ES-I3 (cell line): ENCODE results near the gene IFNA2.
"Not testable (repeated sequence)": the region's sequence is repeated elsewhere in the genome, so short reads cannot be mapped to it uniquely, and the experiment has no call there.

Experiments used
- H3K36me3 ChIP-seq: 2 replicates; pipeline ENCODE4 v1.6.1; 2013; ENCODE audit warnings: mild to moderate bottlenecking, low read length, control low read depth, moderate library complexity; ENCODE audit not compliant: insufficient read depth
- H3K4me1 ChIP-seq: 2 replicates; pipeline ENCODE4 v1.6.1; 2013; ENCODE audit warnings: mild to moderate bottlenecking, control low read depth, low read length; ENCODE audit not compliant: insufficient read depth
- H3K9ac ChIP-seq: 2 replicates; pipeline ENCODE4 v1.6.1; 2013; ENCODE audit warnings: low read depth, mild to moderate bottlenecking, low read length, moderate library complexity
- H3K9me3 ChIP-seq: 2 replicates; pipeline ENCODE4 v1.6.1; 2013; ENCODE audit warnings: mild to moderate bottlenecking, low read length, moderate library complexity; ENCODE audit not compliant: control insufficient read depth, insufficient read depth

Gene IFNA2

DNA sequence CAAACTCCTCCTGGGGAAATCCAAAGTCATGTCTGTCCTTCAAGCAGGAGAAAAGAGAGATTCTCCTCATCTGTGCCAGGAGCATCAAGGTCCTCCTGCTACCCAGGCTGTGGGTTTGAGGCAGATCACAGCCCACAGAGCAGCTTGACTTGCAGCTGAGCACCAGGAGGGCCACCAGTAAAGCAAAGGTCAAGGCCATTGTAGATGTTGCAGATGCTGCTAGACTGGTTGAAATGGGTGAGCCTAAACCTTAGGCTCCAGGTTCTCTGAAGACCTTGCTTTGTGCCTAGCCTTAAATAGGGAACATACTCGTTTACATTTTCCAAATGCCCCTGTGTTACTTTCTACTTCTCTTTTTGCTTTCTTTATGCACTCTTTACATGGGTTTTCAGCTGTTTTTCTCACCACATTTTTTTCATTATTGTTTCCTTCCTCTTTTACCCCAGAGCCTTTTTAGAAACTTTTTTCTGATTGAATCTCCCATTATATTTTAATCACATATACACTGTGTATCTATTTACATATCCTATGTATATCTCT lies at the start of gene IFNA2:
TSS of gene IFNA2 (minus strand) at position 268 of the 540 bp plus-strand sequence. CDS start at position 199, 69 bp downstream.
- no peak within 1 kb of the TSS for H3K9ac ChIP-seq
- H3K4me1 ChIP-seq = peaks cover 10% of the 10 kb centered on the region
- no peaks in the 10 kb centered on the region for H3K9me3 ChIP-seq
- no peaks in the 10 kb centered on the region for H3K36me3 ChIP-seq

DNA sequence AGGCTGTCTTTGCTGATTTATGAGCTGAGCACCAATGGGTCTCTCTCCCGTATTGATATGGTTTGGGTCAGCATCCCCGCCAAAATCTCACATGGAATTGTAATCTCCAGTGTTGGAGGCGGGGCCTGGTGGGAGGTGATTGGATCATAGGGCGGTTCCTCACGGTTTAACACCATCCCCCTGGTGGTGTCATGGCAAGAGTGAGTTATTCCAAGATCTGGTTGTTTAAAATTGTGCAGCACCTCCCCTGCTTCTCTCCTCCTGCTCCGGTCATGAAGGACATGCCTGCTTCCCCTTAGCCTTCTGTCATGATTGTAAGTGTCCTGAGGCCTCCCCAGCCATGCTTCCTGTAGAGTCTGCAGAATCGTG lies 49.8 kb upstream of the IFNA2 start:
- not testable (repeated sequence) for H3K36me3 ChIP-seq

DNA sequence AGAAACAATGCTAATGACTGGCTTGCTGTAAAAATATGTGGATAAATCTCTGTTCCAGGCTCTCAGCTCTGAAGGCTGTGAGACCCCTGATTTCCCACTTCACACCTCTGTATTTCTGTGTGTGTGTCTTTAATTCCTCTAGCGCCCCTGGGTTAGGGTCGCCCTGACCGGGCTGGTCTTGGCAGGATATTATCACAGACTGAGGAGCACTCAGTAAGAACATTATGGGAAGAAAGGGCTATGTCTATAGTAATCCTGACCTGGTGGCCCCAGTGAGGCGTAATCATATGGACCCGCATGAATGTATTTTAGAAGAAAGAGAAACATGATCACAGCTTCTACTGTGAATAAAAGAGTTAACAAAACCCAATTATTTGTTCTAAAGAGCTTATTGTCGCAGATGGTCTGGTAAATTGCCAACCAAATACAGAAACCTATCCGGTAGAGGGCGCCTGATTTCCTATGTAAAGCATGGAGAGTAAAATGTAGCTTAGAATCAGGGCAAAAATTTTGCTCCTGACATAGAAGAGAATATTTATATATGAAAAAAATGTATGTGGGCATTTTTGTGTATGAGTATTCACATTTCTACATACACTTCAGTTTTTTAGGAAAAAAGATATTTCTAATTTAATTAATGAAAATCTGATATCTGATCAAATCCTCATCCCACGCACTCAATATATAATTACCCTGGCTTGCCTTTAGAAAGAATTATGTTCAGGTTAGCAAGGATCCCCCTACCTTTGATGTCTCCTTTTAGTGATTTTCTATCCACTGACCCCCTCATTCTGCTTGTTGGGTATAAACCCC lies 49.2 kb upstream of the IFNA2 start:
- no peaks in the 10 kb centered on the region for H3K36me3 ChIP-seq
- no peaks in the 10 kb centered on the region for H3K9me3 ChIP-seq
- peaks cover under 1% of the 10 kb centered on the region; the same call in 1 of the 2 replicates for H3K4me1 ChIP-seq
- no peak overlapping the region for H3K9ac ChIP-seq

More for the DNA sequence above, 49.8 kb upstream of the IFNA2 start:
- not testable (repeated sequence) for H3K4me1 ChIP-seq, H3K9me3 ChIP-seq, H3K9ac ChIP-seq

DNA sequence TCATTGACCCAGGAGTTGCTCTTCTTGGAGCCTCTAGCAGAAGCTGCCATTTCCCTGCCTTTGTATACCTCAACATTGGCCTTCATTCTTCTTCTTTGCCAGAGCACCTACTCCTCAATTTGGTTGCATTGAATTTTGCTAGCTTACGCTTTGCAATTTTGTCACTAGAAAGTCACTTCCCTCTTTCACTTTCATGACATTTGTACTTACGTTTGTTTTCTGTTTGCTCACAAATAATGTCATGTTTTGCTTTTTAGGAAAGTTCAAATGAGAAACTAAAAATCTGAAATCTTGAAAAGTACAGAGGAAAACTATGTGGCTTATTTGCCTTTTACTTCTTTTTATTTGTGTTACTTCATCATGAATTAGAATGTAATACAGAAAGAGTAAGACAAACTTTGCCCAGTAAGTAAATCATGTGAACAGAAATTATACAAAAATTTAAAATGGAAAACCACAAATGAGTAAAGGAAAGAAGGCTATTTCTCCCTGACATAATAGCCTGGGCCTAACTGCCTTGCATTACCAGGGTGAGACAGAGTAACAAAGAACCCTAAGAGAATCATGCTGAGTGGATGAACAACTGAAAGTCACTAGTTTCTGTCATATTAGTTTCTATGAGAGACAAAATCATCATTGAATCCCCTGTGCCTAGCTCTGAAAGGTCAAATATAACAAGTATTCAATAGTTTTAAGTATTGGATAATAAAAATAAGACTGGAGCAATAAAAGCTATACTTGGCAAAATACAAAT lies 47.7 kb upstream of the IFNA2 start:
- no peaks in the 10 kb centered on the region for H3K36me3 ChIP-seq
- peaks cover 9% of the 10 kb centered on the region; the same call in 1 of the 2 replicates for H3K4me1 ChIP-seq
- no peak overlapping the region for H3K9ac ChIP-seq
- no peaks in the 10 kb centered on the region for H3K9me3 ChIP-seq

DNA sequence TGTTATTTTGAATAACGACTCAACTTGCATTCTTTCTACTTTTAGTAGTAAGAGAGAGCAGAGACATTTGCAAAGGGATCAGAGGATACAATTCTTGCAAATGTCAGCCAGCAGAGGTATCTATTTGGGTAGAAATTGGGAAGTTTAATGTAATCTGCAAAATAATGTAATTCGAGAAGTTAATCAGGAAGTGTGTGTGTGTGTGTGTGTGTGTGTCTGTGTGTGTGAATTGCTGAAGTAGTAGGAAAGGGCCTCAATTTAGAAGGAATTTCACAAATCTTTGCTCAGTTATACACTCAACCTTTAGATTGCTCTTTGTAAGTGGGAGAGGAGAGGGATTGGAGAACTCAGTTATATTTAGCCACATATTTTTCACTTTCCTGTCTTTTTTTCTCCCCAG lies 44.0 kb upstream of the IFNA2 start:
- Histone ChIP-seq H3K9ac (no peak overlapping the region), H3K4me1 (peaks cover 9% of the 10 kb centered on the region; the same call in 1 of the 2 replicates), H3K36me3 (no peaks in the 10 kb centered on the region), H3K9me3 (no peaks in the 10 kb centered on the region)

DNA sequence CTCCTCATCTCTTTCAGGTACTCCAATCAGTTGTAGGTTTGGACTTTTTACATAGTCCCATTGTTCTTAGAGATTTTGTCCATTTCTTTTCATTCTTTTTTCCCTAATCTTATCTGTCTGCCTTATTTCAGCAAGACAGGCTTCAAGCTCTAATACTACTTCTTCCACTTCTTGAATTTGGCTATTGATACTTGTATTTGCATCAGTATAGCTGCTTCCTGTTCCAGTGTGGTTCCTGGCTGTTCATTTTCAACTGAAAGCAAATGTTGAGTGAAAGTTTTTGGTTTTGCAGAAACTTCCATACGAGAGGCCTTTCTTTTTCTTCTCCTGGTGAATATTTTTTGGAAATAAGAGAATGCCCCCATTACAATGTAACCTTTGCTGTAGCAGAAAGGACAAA lies 43.0 kb upstream of the IFNA2 start:
- no peaks in the 10 kb centered on the region for H3K36me3 ChIP-seq
- H3K4me1 ChIP-seq = peaks cover 9% of the 10 kb centered on the region; the same call in 1 of the 2 replicates
- H3K9ac ChIP-seq = no peak overlapping the region
- no peaks in the 10 kb centered on the region for H3K9me3 ChIP-seq

DNA sequence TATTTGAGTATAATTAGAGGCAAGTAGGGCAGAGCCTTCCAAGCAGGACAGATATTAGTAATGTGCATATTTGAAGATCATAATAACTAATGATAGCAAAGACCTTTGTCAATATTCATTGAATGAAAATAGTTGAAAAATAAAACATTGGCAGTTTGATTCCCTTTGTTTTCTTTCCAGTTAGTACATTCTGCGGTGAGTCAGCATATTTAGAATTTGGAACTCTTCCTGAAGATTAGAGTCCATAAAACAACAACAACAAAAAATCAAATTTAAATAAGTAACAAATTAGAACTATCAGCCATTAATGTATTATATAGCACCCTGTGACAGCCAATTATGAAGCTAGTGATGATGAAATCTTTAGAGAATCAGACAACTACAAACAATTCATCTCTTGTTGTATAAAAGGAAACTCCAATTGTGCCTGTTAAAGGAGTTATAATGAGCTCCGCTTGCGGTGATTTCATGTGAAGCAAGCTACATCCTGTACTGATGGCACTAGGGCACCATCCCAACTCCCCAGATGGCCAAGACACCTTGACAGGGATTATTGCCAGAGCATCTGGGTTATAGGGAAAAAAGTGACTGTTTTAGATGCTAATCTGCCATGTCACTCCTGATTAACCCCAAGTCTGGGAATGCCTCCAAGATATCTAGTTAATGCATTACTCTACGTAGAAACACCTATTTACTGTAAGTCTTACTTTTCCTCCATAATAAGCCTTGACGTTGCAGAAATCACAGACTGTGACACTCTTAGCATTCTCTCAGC lies 30.5 kb upstream of the IFNA2 start:
- H3K9me3 ChIP-seq = no peaks in the 10 kb centered on the region
- no peaks in the 10 kb centered on the region for H3K4me1 ChIP-seq
- H3K36me3 ChIP-seq = no peaks in the 10 kb centered on the region
- no peak overlapping the region for H3K9ac ChIP-seq

DNA sequence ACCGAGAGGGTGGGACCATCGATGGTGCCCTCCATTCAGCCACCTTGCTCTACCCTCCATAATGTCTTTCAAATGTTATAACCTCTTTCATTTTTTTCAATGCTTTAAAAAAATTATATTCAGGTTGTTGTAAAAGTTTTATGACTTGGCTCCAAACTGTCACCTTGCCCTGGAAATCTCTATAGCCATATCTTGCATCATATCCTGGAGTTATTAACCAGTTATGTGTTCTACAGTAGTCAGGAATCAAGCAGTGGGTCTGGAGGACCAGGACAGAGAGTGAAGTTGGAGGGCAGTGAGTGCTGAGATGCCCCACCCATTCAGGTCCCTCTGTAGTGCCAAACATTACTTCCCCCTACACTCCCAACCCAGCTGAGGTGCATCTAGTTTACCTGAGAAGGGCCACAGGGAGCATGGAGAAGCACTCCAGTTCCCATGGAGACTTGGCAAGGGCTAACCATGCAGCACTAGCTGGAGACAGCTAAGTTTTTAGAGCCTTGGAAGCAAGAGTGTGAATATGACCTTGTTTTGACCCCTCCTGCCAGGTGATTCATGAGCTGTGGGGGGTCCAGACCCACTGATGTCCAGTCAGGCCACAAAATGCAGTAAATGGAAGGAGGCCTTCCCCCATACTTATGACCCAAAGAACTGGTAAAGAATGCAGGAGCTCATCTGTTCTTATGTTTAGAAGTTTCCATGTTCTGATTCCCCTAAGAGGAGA lies 29.2 kb upstream of the IFNA2 start:
- Histone ChIP-seq H3K4me1 (no peaks in the 10 kb centered on the region), H3K36me3 (no peaks in the 10 kb centered on the region), H3K9ac (no peak overlapping the region), H3K9me3 (no peaks in the 10 kb centered on the region)

DNA sequence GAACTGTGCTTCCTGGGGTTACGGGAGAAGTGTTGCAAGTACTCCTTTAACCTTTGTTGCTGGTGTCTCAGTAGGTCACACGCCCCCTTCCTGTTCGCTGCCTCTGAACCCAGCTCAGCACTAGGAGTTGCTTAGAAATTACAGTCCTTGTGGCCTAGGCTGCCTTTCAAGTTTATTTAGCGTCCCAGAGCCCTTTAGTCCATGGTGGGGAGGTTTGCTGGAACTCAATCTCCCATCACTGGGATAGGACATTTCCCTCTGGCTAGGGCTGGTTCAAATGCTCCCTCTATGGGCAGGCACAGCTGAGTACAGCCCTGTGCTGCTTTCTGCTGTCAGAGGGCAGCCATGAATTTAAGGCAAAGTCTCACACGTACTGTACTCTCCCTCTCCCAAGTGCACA lies 28.4 kb upstream of the IFNA2 start:
- H3K9me3 ChIP-seq = no peaks in the 10 kb centered on the region
- H3K36me3 ChIP-seq = no peaks in the 10 kb centered on the region
- no peak overlapping the region for H3K9ac ChIP-seq
- H3K4me1 ChIP-seq = no peaks in the 10 kb centered on the region

DNA sequence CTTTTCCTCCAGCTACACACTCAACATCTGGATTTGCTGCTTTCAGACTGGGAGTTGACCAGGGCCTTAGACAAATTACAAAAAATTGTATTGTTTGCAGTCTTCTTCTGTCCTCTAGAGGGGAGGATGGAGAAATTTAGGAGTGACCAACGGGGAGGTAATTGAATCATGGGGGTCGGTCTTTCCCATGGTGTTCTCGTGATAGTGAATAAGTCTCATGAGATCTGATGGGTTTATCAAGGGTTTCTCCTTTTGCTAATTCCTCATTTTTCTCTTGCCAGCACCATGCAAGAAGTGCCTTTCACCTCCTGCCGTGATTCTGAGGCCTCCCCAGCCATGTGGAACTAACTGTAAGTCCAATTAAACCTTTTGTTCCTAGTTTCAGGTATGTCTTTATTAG lies 28.0 kb upstream of the IFNA2 start:
- Histone ChIP-seq H3K36me3 (no peaks in the 10 kb centered on the region), H3K9ac (no peak overlapping the region), H3K9me3 (no peaks in the 10 kb centered on the region), H3K4me1 (no peaks in the 10 kb centered on the region)

DNA sequence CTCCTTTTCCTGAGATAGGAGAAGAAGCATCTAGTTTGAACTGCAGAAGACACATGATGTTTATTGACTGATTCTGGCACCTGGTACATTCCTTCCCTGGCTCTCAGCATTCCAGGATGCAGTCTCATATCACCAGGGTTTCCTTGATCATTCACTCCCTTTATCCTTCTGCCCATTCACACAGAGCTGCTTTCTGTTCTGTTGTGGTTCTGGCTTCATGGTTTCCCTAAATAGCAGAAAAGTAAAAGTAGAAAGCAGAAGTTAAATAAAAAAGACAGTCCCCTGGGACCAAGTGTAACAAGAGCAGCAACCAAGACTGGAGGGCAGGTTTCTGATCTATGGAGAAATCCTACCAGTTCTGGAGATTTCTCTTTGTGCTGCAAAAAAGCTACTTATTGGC lies 26.9 kb upstream of the IFNA2 start:
- H3K9ac ChIP-seq = no peak overlapping the region
- H3K4me1 ChIP-seq = no peaks in the 10 kb centered on the region
- H3K9me3 ChIP-seq = no peaks in the 10 kb centered on the region
- no peaks in the 10 kb centered on the region for H3K36me3 ChIP-seq

DNA sequence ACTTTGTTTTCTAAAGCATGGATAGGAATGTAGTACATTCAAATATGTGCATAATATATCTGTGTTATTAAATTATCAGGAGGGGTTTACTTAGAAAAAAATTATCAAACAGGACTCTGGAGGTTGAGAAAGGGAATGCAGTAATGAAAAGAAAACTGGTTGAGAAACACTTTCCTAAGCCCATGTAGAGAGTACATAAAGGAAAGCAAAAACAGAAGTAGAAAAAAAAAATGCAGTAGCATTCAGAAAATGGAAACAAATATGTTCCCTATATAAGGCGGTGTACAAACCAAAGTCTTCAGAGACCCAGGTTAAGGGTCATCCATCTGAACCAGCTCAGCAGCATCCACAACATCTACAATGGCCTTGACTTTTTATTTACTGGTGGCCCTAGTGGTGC lies 23.6 kb upstream of the IFNA2 start, which contains the start of gene IFNA8:
TSS of gene IFNA8 (plus strand) at position 301 of the 400 bp plus-strand sequence. CDS start at position 361, 60 bp downstream.
- Histone ChIP-seq H3K9ac (no peak within 1 kb of the TSS), H3K9me3 (no peaks in the 10 kb centered on the region), H3K4me1 (no peaks in the 10 kb centered on the region)

DNA sequence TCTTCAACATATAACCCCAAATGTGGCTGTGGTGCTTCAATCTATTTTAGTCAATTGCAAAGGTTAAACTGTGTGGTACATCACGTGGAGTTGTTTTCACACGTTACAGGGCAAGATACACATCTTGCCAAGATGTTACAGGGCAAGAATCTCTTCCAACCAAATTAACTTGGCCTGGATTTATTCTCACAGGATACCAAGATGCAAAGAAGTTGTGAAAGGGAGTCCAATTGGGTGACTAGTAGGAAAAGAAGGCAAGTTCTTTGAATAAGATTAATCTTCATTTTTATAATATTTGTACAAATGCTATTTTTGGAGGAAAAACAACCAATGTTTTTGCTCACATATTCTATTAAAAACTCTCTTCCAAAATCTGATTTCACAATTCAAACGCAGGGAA lies 18.9 kb upstream of the IFNA2 start:
- Histone ChIP-seq H3K9ac (no peak overlapping the region), H3K36me3 (no peaks in the 10 kb centered on the region), H3K9me3 (no peaks in the 10 kb centered on the region), H3K4me1 (0 out of 2 replicates have a peak, but pooled peaks cover 3% of the 10 kb centered on the region)

More for the DNA sequence above, 23.6 kb upstream of the IFNA2 start, which contains the start of gene IFNA8:
- H3K36me3 ChIP-seq = no peaks in the 10 kb centered on the region
